ENCODE data around the gene SPG7. TPM values are rescaled to one million over a fixed set of nuclear protein-coding genes. Genes with fewer than 3 reads are reported as not detected.

SPG7 gene
- total and polyA plus RNA-seq, 2 of the 4 experiments (the other 2 are of a cell fraction) = 94.6 to 96.8 TPM

DNA sequence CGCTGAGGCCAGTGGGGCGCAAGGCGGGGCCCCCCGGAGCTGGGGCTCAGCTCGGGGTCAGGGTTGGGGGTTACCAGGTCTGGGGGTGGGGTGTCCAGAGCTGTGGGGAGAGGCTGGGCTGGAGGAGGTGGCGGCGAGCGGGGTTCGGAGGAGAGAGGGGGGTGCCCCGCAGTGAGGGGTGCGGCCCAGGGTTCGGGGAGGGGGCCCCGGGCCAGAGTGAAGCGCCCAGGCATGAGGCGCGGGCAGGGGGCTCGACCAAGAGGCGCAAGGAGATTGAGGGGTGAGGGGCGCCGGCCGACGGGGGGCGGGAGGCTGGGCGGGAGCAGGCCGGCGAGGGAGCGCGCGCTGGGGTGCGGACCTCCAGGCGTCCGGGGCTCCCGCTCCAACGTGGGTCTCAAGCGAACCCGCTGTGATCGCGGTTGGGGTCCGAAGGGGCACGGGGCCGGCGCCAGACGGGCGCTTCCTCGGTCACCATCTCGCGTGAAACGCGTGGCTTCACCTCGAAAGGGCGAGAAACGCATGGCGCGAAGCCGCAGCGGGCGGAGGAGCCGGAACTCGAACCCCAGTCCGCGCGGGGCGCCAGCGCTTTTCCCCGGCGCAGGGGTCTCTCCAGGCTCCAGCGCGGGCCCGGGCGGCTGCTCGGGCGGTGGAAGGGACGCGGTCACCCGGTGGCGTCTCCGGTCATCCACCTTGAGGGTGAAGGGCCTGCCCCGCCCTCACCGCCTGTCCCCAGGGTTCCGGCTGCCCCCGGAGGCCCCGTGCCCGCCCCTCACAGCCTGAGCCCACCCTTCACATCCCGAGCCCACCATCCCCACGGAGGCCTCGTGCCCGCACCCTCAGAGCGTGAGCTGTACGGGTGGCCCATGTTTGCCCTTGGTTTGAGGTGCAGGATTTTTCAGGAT lies 68.2 kb downstream of the SPG7 start:
- H2BK15ac ChIP-seq (ENCODE audit: low read depth, low read length) = no peak overlapping the region
- no peak overlapping the region for H3K23ac ChIP-seq (ENCODE audit: low read depth, low read length)
- H3K4me3 ChIP-seq (ENCODE audit: insufficient read depth, low read depth, low read length) = peak overlapping the region; percentile 30
- no peak overlapping the region for H2BK5ac ChIP-seq (ENCODE audit: low read depth, low read length, poor library complexity, severe bottlenecking)
- ChIA-PET POLR2A (ENCODE audit: unreplicated experiment) (no interaction called here), CTCF (no interaction called here)
- peaks cover 20% of the 10 kb centered on the region for H3K4me1 ChIP-seq (ENCODE audit: control insufficient read depth, insufficient read depth, low read length)
- peaks cover 4% of the 10 kb centered on the region; the same call in 1 of the 2 replicates for H3K27me3 ChIP-seq (ENCODE audit: control insufficient read depth, insufficient read depth, low read length)
- ATAC-seq (ENCODE audit: low read depth) (no peak), DNase-seq (no peak)
- H3K9ac ChIP-seq (ENCODE audit: low read depth, low read length) = no peak overlapping the region
- peaks cover 13% of the 10 kb centered on the region for H3K9me1 ChIP-seq (ENCODE audit: insufficient read depth, low read length)
- peak overlapping the region; percentile 89 for H2AFZ ChIP-seq (replicated peaks; ENCODE audit: low read length, poor library complexity)
- H4K5ac ChIP-seq (ENCODE audit: low read depth, low read length) = no peak overlapping the region
- H3K4ac ChIP-seq (ENCODE audit: low read depth, low read length) = no peak overlapping the region
- no peak overlapping the region for H3K18ac ChIP-seq (ENCODE audit: low read depth, low read length)
- WGBS, 2 experiments (ENCODE audit: extremely low coverage in 2 of 2, insufficient read length in 1 of 2) = 37% methylated on average over 46 of the region's 89 CpGs; no CpG with 5 or more reads in 1 of the 2 experiments
- in situ Hi-C loops (cut with MboI; ENCODE audit: low sequenced_read_pairs) = no loop called here
- peak overlapping the region; percentile 32; the same call in 1 of the 2 replicates for H2BK120ac ChIP-seq (ENCODE audit: low read depth, low read length)
- H3K56ac ChIP-seq (ENCODE audit: extremely low read depth, insufficient read depth, low read length) = no peak overlapping the region
- TF ChIP-seq MAFK (IDR thresholded peaks at IDR 0.05; ENCODE audit: low read depth, low read length) (no peak), MAZ (IDR thresholded peaks at IDR 0.05; ENCODE audit: borderline replicate concordance, low read depth, low read length) (no peak)
- TF ChIP-seq, protein P1, sequence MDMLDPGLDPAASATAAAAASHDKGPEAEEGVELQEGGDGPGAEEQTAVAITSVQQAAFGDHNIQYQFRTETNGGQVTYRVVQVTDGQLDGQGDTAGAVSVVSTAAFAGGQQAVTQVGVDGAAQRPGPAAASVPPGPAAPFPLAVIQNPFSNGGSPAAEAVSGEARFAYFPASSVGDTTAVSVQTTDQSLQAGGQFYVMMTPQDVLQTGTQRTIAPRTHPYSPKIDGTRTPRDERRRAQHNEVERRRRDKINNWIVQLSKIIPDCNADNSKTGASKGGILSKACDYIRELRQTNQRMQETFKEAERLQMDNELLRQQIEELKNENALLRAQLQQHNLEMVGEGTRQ (IDR thresholded peaks at IDR 0.05; ENCODE audit: low read depth, low read length) = no peak
- H4K8ac ChIP-seq (ENCODE audit: low read depth in 2 of 2, low read length in 2 of 2) = no peak overlapping the region
- H2AK9ac ChIP-seq (replicated peaks; ENCODE audit: low read depth, low read length, poor library complexity) = peak overlapping the region; percentile 93
- H4K20me1 ChIP-seq (ENCODE audit: insufficient read depth, low read length) = peaks cover 3% of the 10 kb centered on the region; the same call in 1 of the 2 replicates
- no TSS peak for BruUV-seq (replicated peaks)
- H4K91ac ChIP-seq (ENCODE audit: insufficient read depth, low read depth, low read length) = no peak overlapping the region
- peaks cover 6% of the 10 kb centered on the region; the same call in 1 of the 2 replicates for H3K36me3 ChIP-seq (ENCODE audit: control insufficient read depth, insufficient read depth, low read length)
- peaks cover 0 to 8% of the 10 kb centered on the region in 2 experiments; a peak in 1 of 4 replicates for H3K79me1 ChIP-seq (ENCODE audit: low read depth in 1 of 2, low read length in 2 of 2)
- H3K9me3 ChIP-seq (ENCODE audit: control insufficient read depth, insufficient read depth, low read length) = no peaks in the 10 kb centered on the region
- intact Hi-C loops (cut with micrococcal nuclease) = no loop called here
- H3K27ac ChIP-seq (ENCODE audit: insufficient read depth, low read length) = no peak overlapping the region; the same call in 1 of the 2 replicates
- no peak overlapping the region for H2BK20ac ChIP-seq (ENCODE audit: low read depth, low read length)
- dilution Hi-C loops (cut with HindIII; ENCODE audit: low sequenced_read_pairs, unreplicated experiment) = no loop called here
- no peak overlapping the region for H3K4me2 ChIP-seq (ENCODE audit: low read depth, low read length)
- H3K14ac ChIP-seq (replicated peaks; ENCODE audit: low read depth, low read length) = no peak overlapping the region
- H2AK5ac ChIP-seq (ENCODE audit: low read depth, low read length) = peak overlapping the region; percentile 51

All from IMR-90 (cell line).